HL-60/S4 treated with phorbol 12-myristate 13-acetate at 8.2 ng/mL for 4 days and 3 days (cell line): Measurements from ENCODE around the gene C6orf163.

Experiments
- in situ Hi-C: fragments of 300-500 bp; cut with MboI; formaldehyde crosslinking; loops from 2 replicates; pipeline ENCODE4 v1.15.0; 2022; ENCODE audit warnings: low sequenced_read_pairs

Gene C6orf163

DNA sequence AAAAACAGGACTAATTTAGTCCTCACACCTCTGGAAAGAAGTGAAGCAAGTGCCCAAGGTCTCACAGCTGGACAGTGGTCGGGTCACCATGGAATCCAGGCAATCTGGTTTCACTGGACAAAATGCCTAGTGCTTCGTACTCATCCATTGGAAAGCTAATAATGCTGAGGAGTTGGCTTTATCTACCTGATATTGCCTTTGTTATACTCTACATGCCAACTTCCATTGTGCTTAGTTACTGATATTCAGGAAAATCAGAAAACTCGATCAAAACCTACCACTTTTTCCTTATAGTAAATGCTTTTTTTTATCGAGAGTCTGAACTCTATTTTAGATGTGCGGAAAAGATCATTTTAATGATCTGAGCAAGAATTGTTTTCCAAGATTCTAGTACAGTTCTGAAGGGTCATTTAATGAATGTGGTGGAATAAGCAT, 64.1 kb downstream of the C6orf163 start:
- in situ Hi-C loops, result no loop called here
